GM21390 (cell line): Measurements from ENCODE around the gene LARP1B.
"Not testable (repeated sequence)": the region's sequence is repeated elsewhere in the genome, so short reads cannot be mapped to it uniquely, and the experiment has no call there.

ENCODE experiments used
- ATAC-seq: cut with Tn5 transposase; IDR thresholded peaks from one replicate; pipeline ENCODE4 v1.9.1; 2021; ENCODE audit not compliant: unreplicated experiment

The LARP1B gene

GRCh38 chr4:128220286-128221235 lies 159.4 kb downstream of the LARP1B start:
- ATAC-seq, result no peak

- ATAC-seq, result no peak
These were observed 160.5 kb downstream of the LARP1B start for GRCh38 chr4:128221586-128221985.

- ATAC-seq, result no peak
These were observed 164.0 kb downstream of the LARP1B start for GRCh38 chr4:128225148-128225547.

- ATAC-seq, result no peak
These were observed 167.0 kb downstream of the LARP1B start for GRCh38 chr4:128227991-128228571.

- ATAC-seq, result no peak
These were observed 168.0 kb downstream of the LARP1B start for GRCh38 chr4:128228845-128229795.

GRCh38 chr4:128232719-128233118 lies 171.6 kb downstream of the LARP1B start:
- no peak for ATAC-seq

GRCh38 chr4:128234836-128235235 lies 173.7 kb downstream of the LARP1B start:
- no peak for ATAC-seq

GRCh38 chr4:128241019-128241418 lies 179.9 kb downstream of the LARP1B start:
- no peak for ATAC-seq

GRCh38 chr4:128241425-128241913 lies 180.4 kb downstream of the LARP1B start:
- no peak for ATAC-seq

GRCh38 chr4:128241981-128242380 lies 180.9 kb downstream of the LARP1B start:
- ATAC-seq, result no peak

- no peak for ATAC-seq
These were observed 181.5 kb downstream of the LARP1B start for GRCh38 chr4:128242601-128243000.

- ATAC-seq, result no peak
These were observed 183.3 kb downstream of the LARP1B start for GRCh38 chr4:128244379-128244778.

- ATAC-seq, result not testable (repeated sequence)
These were observed 184.3 kb downstream of the LARP1B start for GRCh38 chr4:128245391-128245790.

GRCh38 chr4:128247906-128248305 lies 186.8 kb downstream of the LARP1B start:
- ATAC-seq, result no peak

GRCh38 chr4:128249787-128250668 lies 188.9 kb downstream of the LARP1B start:
- no peak for ATAC-seq

- ATAC-seq, result no peak
These were observed 194.8 kb downstream of the LARP1B start for GRCh38 chr4:128255906-128256305.

- no peak for ATAC-seq
These were observed 195.4 kb downstream of the LARP1B start for GRCh38 chr4:128256539-128256938.

GRCh38 chr4:128258166-128258565 lies 197.1 kb downstream of the LARP1B start:
- ATAC-seq, result not testable (repeated sequence)

- ATAC-seq, result not testable (repeated sequence)
These were observed 198.8 kb downstream of the LARP1B start for GRCh38 chr4:128259889-128260288.
